ENCODE results near the gene RTN4IP1.
"Not testable (repeated sequence)": the region's sequence is repeated elsewhere in the genome, so short reads cannot be mapped to it uniquely, and the experiment has no call there.

RTN4IP1 gene

GRCh38 chr6:106629103-106629858 is at the start of gene RTN4IP1, which contains the start of gene QRSL1:
Gene RTN4IP1, minus strand, starts transcription at chr6:106629498. Its CDS starts 477 bp downstream, at chr6:106629021.
Gene QRSL1, plus strand, starts transcription at chr6:106629578. Its CDS starts 104 bp downstream, at chr6:106629682.
- DNase-seq = peak; percentile 84

- no peak for DNase-seq
Measured at GRCh38 chr6:106677282-106677681, 48.0 kb upstream of the RTN4IP1 start.

- no peak for DNase-seq
Measured at GRCh38 chr6:106674541-106675229, 45.4 kb upstream of the RTN4IP1 start.

GRCh38 chr6:106671651-106672050 is 42.4 kb upstream of the RTN4IP1 start:
- no peak for DNase-seq

- no peak for DNase-seq
Measured at GRCh38 chr6:106670236-106670635, 40.9 kb upstream of the RTN4IP1 start.

GRCh38 chr6:106667022-106667402 is 37.7 kb upstream of the RTN4IP1 start:
- DNase-seq = no peak

GRCh38 chr6:106666282-106667021 is 37.2 kb upstream of the RTN4IP1 start:
- no peak for DNase-seq

GRCh38 chr6:106662458-106662857 is 33.2 kb upstream of the RTN4IP1 start:
- DNase-seq = no peak

GRCh38 chr6:106659859-106660258 is 30.6 kb upstream of the RTN4IP1 start:
- DNase-seq = no peak

GRCh38 chr6:106658469-106658868 is 29.2 kb upstream of the RTN4IP1 start:
- DNase-seq = no peak

- no peak for DNase-seq
Measured at GRCh38 chr6:106648651-106649308, 19.5 kb upstream of the RTN4IP1 start.

- DNase-seq = no peak
Measured at GRCh38 chr6:106643061-106643460, 13.8 kb upstream of the RTN4IP1 start.

GRCh38 chr6:106642476-106642875 is 13.2 kb upstream of the RTN4IP1 start:
- no peak for DNase-seq

- DNase-seq = no peak
Measured at GRCh38 chr6:106639812-106640211, 10.5 kb upstream of the RTN4IP1 start.

GRCh38 chr6:106637717-106638341 is 8.5 kb upstream of the RTN4IP1 start:
- no peak for DNase-seq

- no peak for DNase-seq
Measured at GRCh38 chr6:106637051-106637716, 7.9 kb upstream of the RTN4IP1 start.

GRCh38 chr6:106634565-106634964 is 5.3 kb upstream of the RTN4IP1 start:
- DNase-seq = no peak

- no peak for DNase-seq
Measured at GRCh38 chr6:106631346-106631745, 2.0 kb upstream of the RTN4IP1 start.

- DNase-seq = no peak
Measured at GRCh38 chr6:106630366-106630765, 1.1 kb upstream of the RTN4IP1 start.

GRCh38 chr6:106629859-106630163 is 513 bp upstream of the RTN4IP1 start:
- DNase-seq = peak; percentile 39

GRCh38 chr6:106628658-106629102 is 618 bp downstream of the RTN4IP1 start:
- DNase-seq = no peak

- not testable (repeated sequence) for DNase-seq
Measured at GRCh38 chr6:106627760-106628159, 1.5 kb downstream of the RTN4IP1 start.
